ENCODE measurements around the gene RCL1.

The RCL1 gene

DNA sequence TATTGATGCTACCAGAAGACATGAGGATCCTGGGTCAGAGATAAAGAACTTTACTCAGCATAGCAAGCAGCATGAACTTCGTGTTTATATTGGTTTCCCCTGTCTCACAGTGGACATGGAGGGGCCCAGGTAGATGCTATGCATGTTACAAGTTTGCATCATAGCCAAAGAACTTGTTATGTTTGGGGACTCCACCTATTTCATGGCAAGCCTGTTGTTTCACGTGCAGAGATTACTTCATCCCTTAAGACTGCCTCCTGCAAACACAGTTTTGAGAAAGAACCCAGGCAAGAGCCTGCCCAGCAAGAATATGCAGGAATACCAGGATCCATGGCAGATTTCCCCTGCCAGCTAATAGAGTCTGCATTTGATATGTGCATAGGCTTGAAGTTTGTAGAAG is 68.4 kb downstream of the RCL1 start:
- TF ChIP-seq, protein P1, sequence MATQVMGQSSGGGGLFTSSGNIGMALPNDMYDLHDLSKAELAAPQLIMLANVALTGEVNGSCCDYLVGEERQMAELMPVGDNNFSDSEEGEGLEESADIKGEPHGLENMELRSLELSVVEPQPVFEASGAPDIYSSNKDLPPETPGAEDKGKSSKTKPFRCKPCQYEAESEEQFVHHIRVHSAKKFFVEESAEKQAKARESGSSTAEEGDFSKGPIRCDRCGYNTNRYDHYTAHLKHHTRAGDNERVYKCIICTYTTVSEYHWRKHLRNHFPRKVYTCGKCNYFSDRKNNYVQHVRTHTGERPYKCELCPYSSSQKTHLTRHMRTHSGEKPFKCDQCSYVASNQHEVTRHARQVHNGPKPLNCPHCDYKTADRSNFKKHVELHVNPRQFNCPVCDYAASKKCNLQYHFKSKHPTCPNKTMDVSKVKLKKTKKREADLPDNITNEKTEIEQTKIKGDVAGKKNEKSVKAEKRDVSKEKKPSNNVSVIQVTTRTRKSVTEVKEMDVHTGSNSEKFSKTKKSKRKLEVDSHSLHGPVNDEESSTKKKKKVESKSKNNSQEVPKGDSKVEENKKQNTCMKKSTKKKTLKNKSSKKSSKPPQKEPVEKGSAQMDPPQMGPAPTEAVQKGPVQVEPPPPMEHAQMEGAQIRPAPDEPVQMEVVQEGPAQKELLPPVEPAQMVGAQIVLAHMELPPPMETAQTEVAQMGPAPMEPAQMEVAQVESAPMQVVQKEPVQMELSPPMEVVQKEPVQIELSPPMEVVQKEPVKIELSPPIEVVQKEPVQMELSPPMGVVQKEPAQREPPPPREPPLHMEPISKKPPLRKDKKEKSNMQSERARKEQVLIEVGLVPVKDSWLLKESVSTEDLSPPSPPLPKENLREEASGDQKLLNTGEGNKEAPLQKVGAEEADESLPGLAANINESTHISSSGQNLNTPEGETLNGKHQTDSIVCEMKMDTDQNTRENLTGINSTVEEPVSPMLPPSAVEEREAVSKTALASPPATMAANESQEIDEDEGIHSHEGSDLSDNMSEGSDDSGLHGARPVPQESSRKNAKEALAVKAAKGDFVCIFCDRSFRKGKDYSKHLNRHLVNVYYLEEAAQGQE (IDR thresholded peaks at IDR 0.05; ENCODE audit: insufficient read depth in 1 of 2, low read depth in 2 of 2, low read length in 2 of 2): no peak
- TF ChIP-seq POLR2AphosphoS5 (IDR thresholded peaks at IDR 0.05; ENCODE audit: low read depth, low read length) (no peak), SIN3A (IDR thresholded peaks at IDR 0.05; ENCODE audit: borderline replicate concordance, insufficient read depth, low read length) (no peak), TAF1 (IDR thresholded peaks at IDR 0.05; ENCODE audit: borderline replicate concordance, insufficient read depth, low read length) (no peak), FOXP2 (optimal IDR thresholded peaks at IDR 0.05; ENCODE audit: borderline replicate concordance, extremely low read depth, extremely low read length, insufficient read depth) (no peak)

DNA sequence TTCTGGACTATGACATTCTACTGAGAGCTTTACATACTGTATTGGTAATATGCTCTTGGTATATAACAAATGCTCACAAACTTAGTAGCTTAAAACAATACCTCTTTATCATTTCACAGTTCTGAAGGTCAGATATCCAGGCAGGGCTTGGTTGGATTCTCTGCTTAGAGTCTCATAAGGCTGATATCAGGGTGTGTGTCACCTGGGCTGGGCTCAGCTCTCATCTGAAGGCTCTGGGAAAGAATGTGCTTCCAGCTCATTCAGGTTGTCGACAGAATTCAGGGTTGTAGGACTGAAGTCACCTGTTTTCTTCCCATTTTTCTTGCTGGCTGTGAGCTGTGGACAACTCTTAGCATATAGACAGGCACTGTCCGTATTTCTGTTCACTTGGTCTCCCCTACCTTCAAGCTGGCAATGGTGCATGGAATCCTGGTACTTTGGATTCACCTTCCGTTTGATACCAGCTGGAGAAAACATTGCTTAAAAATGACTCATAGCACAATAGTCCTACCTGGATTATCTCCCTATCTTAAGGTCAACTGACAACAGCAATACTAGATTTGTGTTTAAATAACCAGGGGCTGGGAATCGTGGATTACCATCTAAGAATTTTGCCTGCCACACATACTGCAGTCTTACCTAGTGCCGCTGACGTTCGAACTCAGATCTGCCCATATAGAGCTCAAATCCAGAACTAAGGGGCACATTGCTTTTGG is 69.2 kb downstream of the RCL1 start:
- TF ChIP-seq FOXP2 (optimal IDR thresholded peaks at IDR 0.05; ENCODE audit: borderline replicate concordance, extremely low read depth, extremely low read length, insufficient read depth): no peak
- TF ChIP-seq SIN3A (IDR thresholded peaks at IDR 0.05; ENCODE audit: borderline replicate concordance, insufficient read depth, low read length): no peak
- TF ChIP-seq TAF1 (IDR thresholded peaks at IDR 0.05; ENCODE audit: borderline replicate concordance, insufficient read depth, low read length): no peak

DNA sequence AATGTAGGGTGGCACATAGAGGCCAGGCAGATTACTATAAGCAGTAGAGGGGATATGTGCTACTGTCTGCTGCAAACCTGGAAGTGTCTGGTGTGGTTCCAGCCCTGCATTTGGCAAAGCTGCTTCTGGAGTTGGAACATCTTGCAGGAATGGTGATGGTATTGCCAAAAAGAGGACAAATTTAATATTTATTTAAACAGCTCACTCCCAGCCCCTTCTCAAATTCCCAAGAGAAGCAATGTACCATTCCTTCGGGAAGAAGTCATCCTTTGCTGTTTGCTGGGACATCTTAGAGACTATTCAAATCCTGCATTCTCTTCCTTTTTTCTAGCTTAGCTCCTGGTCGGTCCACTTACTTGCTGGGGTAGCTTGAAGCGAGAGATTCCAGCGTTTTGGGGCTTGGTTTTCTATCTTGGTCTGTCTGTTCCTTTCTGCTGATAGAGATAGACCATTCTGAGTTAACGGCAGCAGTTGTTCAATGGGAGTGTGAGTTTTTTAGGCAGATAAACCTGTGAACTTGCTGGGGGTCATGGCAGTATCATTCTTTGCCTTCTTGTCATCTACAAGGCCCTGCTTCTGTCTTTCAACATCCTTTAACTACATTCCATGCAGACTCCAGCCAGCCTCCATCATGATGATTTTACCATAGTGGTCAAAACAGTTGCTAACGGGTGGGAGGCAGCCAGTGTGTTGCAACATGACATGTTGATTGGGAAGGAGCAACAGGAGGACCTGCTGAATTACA is 69.9 kb downstream of the RCL1 start:
- TF ChIP-seq, protein P1 (IDR thresholded peaks at IDR 0.05; ENCODE audit: insufficient read depth in 1 of 2, low read depth in 2 of 2, low read length in 2 of 2): no peak
- no peak for TF ChIP-seq SIN3A (IDR thresholded peaks at IDR 0.05; ENCODE audit: borderline replicate concordance, insufficient read depth, low read length)
- TF ChIP-seq FOXP2 (optimal IDR thresholded peaks at IDR 0.05; ENCODE audit: borderline replicate concordance, extremely low read depth, extremely low read length, insufficient read depth): no peak
- no peak for TF ChIP-seq TAF1 (IDR thresholded peaks at IDR 0.05; ENCODE audit: borderline replicate concordance, insufficient read depth, low read length)
- no peak for TF ChIP-seq POLR2AphosphoS5 (IDR thresholded peaks at IDR 0.05; ENCODE audit: low read depth, low read length)

DNA sequence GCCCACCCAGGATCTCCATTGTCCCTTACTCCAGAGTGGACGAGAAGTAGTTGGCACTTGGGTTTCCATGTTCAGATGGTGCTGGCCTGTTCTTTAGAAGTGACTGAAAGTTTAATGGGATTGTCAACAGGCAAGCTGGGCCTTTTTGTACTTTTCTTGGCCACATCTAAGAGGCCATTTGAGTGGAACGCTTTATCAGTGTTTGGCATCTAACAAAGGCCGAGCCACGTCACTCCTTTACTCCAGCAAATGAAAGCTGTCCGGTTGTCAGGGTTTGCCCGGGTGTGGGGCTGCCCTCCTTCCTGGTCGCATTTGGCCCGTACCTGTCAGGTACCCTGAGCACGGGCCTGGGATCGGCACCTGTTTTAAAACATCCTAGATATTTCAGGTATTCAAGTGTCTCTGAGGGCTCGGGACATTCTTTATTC is 71.5 kb downstream of the RCL1 start:
- no peak for TF ChIP-seq FOXP2 (optimal IDR thresholded peaks at IDR 0.05; ENCODE audit: borderline replicate concordance, extremely low read depth, extremely low read length, insufficient read depth)
- TF ChIP-seq POLR2AphosphoS5 (IDR thresholded peaks at IDR 0.05; ENCODE audit: low read depth, low read length): no peak
- no peak for TF ChIP-seq TAF1 (IDR thresholded peaks at IDR 0.05; ENCODE audit: borderline replicate concordance, insufficient read depth, low read length)
- no peak for TF ChIP-seq SIN3A (IDR thresholded peaks at IDR 0.05; ENCODE audit: borderline replicate concordance, insufficient read depth, low read length)
- TF ChIP-seq, protein P1 (IDR thresholded peaks at IDR 0.05; ENCODE audit: insufficient read depth in 1 of 2, low read depth in 2 of 2, low read length in 2 of 2): no peak

DNA sequence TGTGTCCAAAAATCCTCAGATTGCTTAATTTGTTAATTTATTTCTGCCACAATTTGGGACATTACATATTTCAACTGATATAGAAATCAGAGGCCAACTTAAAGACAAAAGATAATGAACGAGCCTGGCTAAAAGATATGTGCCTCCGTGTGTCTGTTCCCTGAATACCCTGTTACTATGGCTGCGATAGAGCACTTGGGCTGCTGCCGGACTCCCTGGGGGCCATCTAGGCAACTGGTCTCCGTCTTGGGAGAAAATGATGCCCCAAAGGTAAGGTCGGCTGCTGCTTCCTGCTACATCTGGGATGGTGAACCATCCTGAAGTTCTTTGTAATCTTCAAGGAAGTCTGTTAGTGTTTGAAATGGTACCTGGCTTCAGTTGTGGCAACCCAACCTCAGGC is 72.0 kb downstream of the RCL1 start:
- TF ChIP-seq FOXP2 (optimal IDR thresholded peaks at IDR 0.05; ENCODE audit: borderline replicate concordance, extremely low read depth, extremely low read length, insufficient read depth) (no peak), SIN3A (IDR thresholded peaks at IDR 0.05; ENCODE audit: borderline replicate concordance, insufficient read depth, low read length) (no peak), POLR2AphosphoS5 (IDR thresholded peaks at IDR 0.05; ENCODE audit: low read depth, low read length) (no peak), TAF1 (IDR thresholded peaks at IDR 0.05; ENCODE audit: borderline replicate concordance, insufficient read depth, low read length) (no peak)
- TF ChIP-seq, protein P1 (IDR thresholded peaks at IDR 0.05; ENCODE audit: insufficient read depth in 1 of 2, low read depth in 2 of 2, low read length in 2 of 2): no peak

All from PFSK-1 (cell line).